SK-N-SH (cell line): ENCODE data around the gene SCN8A. TPM values are rescaled to one million over a fixed set of nuclear protein-coding genes. Genes with fewer than 3 reads are reported as not detected.
"Not testable (repeated sequence)": the region's sequence is repeated elsewhere in the genome, so short reads cannot be mapped to it uniquely, and the experiment has no call there.

Source experiments
- CTCF ChIA-PET: fragments of 300-600, 350-600 bp; formaldehyde crosslinking; extraction: SDS; loops from one replicate; lab custom pipeline; 2021; lab: Yijun Ruan, JAX
- POLR2A ChIA-PET: fragments of 350-600 bp; sonication (Branson Sonifier 250); formaldehyde crosslinking; extraction: SDS; loops from one replicate; lab custom pipeline; 2020; ENCODE audit warnings: antibody characterized with exemption, inconsistent platforms; lab: Yijun Ruan, JAX
- DNase-seq: peaks from one replicate; pipeline ENCODE4 v3.0.0; 2012
- H2AFZ ChIP-seq: fragments of 200-600 bp; sonication (generic); 2 replicates; pipeline ENCODE4 v1.8.1; 2016; ENCODE audit warnings: antibody characterized with exemption, mild to moderate bottlenecking, low read depth
- H3F3A ChIP-seq: fragments of 200-600 bp; sonication (generic); replicated peaks from 2 replicates; pipeline ENCODE3; 2016; ENCODE audit warnings: antibody characterized with exemption, mild to moderate bottlenecking; ENCODE audit not compliant: insufficient read depth
- H3K27ac ChIP-seq, 2 experiments: fragments of 200-500 bp in 1 of 2; fragments of 200-600 bp in 1 of 2; sonication (Bioruptor generic) in 1 of 2; sonication (generic), shearing (Covaris generic) in 1 of 2; 2 replicates each; pipeline versions ENCODE4 v1.5.1 to v1.6.1; 2014 to 2016; ENCODE audit warnings: low read depth in 2 of 2, inconsistent platforms in 1 of 2, low read length in 1 of 2, mild to moderate bottlenecking in 1 of 2, mixed read lengths in 1 of 2
- H3K27me3 ChIP-seq: fragments of 200-600 bp; sonication (generic), shearing (Covaris generic); 2 replicates; pipeline ENCODE4 v1.6.1; 2016; ENCODE audit warnings: mixed run types; ENCODE audit not compliant: insufficient read depth
- H3K36me3 ChIP-seq, 2 experiments: fragments of 200-500 bp in 1 of 2; fragments of 200-600 bp in 1 of 2; sonication (Bioruptor generic) in 1 of 2; sonication (generic) in 1 of 2; replicated peaks in 1 of 2; 2 replicates each; pipeline versions ENCODE3 to v1.5.1; 2014 to 2016; ENCODE audit warnings: low read length in 1 of 2, mild to moderate bottlenecking in 1 of 2; ENCODE audit not compliant: insufficient read depth in 2 of 2, control insufficient read depth in 1 of 2
- H3K4me1 ChIP-seq, 2 experiments: fragments of 200-500 bp in 1 of 2; fragments of 200-600 bp in 1 of 2; sonication (Bioruptor generic) in 1 of 2; sonication (generic), shearing (Covaris generic) in 1 of 2; 2 replicates each; pipeline versions ENCODE4 v1.5.1 to v1.6.1; 2014 to 2016; ENCODE audit warnings: low read depth in 1 of 2, low read length in 1 of 2, mixed run types in 1 of 2; ENCODE audit not compliant: insufficient read depth in 2 of 2, control insufficient read depth in 1 of 2
- H3K4me2 ChIP-seq: fragments of 200-600 bp; sonication (generic), shearing (Covaris generic); 2 replicates; pipeline ENCODE4 v1.6.1; 2017; ENCODE audit warnings: mixed run types
- H3K4me3 ChIP-seq, 2 experiments: fragments of 200-500 bp in 1 of 2; fragments of 200-600 bp in 1 of 2; sonication (Bioruptor generic) in 1 of 2; sonication (generic), shearing (Covaris generic) in 1 of 2; 2 replicates each; pipeline versions ENCODE4 v1.5.1 to v1.8.1; 2014 to 2016; ENCODE audit warnings: low read depth in 2 of 2, inconsistent platforms in 1 of 2, low read length in 1 of 2, mild to moderate bottlenecking in 1 of 2, mixed read lengths in 1 of 2, moderate library complexity in 1 of 2
- H3K79me2 ChIP-seq: fragments of 200-600 bp; sonication (generic); 2 replicates; pipeline ENCODE4 v1.8.1; 2017; ENCODE audit warnings: mild to moderate bottlenecking; ENCODE audit not compliant: insufficient read depth
- H3K9ac ChIP-seq: fragments of 200-600 bp; sonication (generic); 2 replicates; pipeline ENCODE4 v1.6.1; 2017; ENCODE audit warnings: mixed run types
- H3K9me2 ChIP-seq: fragments of 200-600 bp; sonication (generic); 2 replicates; pipeline ENCODE4 v1.6.1; 2017; ENCODE audit warnings: mixed run types
- H3K9me3 ChIP-seq: fragments of 200-600 bp; sonication (generic); 2 replicates; pipeline ENCODE4 v1.6.1; 2017; ENCODE audit warnings: mixed run types, mild to moderate bottlenecking, moderate library complexity
- H4K20me1 ChIP-seq: fragments of 200-600 bp; sonication (generic); 2 replicates; pipeline ENCODE4 v1.6.1; 2017; ENCODE audit warnings: mild to moderate bottlenecking, mixed run types; ENCODE audit not compliant: insufficient read depth
- CHD2 ChIP-seq: fragments of 150-350 bp; IDR thresholded peaks from 2 replicates; pipeline ENCODE4 v1.6.1; 2018; ENCODE audit warnings: low read length; ENCODE audit not compliant: partially characterized antibody
- ELF1 ChIP-seq: IDR thresholded peaks from 2 replicates; pipeline ENCODE4 v1.4.0; 2012
- EZH2phosphoT487 ChIP-seq: fragments of 200-600 bp; sonication (generic); IDR thresholded peaks from 2 replicates; pipeline ENCODE4 v1.6.1; 2017; ENCODE audit warnings: low read depth, mixed run types, mild to moderate bottlenecking, antibody characterized with exemption, moderate library complexity, borderline replicate concordance
- FOXJ3 ChIP-seq: sonication (generic); formaldehyde crosslinking; IDR thresholded peaks from 2 replicates; pipeline ENCODE4 v1.5.1; 2020; ENCODE audit warnings: mild to moderate bottlenecking, missing genetic modification reagents
- FOXM1 ChIP-seq: IDR thresholded peaks from 2 replicates; pipeline ENCODE4 v1.4.0; 2012; ENCODE audit warnings: low read depth, mild to moderate bottlenecking
- GATA2 ChIP-seq: sonication (generic); formaldehyde crosslinking; IDR thresholded peaks from 2 replicates; pipeline ENCODE4 v1.5.0; 2020; ENCODE audit warnings: mild to moderate bottlenecking, missing genetic modification reagents
- MEF2A ChIP-seq: IDR thresholded peaks from 2 replicates; pipeline ENCODE4 v1.4.0; 2012; ENCODE audit warnings: low read depth, borderline replicate concordance
- MXI1 ChIP-seq: IDR thresholded peaks from 2 replicates; pipeline ENCODE4 v1.6.1; 2012; ENCODE audit warnings: mild to moderate bottlenecking, low read depth, low read length, improper control_type of control experiment
- POLR2AphosphoS5 ChIP-seq: IDR thresholded peaks from 2 replicates; pipeline ENCODE4 v1.6.1; 2012; ENCODE audit warnings: low read depth, low read length
- RXRA ChIP-seq: IDR thresholded peaks from 2 replicates; pipeline ENCODE4 v1.4.0; 2012; ENCODE audit warnings: low read depth, mild to moderate bottlenecking, borderline replicate concordance
- SIN3A ChIP-seq: IDR thresholded peaks from 2 replicates; pipeline ENCODE4 v1.6.1; 2012; ENCODE audit warnings: low read depth, mild to moderate bottlenecking, low read length, moderate library complexity, borderline replicate concordance
- TAF1 ChIP-seq: IDR thresholded peaks from 2 replicates; pipeline ENCODE4 v1.6.1; 2012; ENCODE audit warnings: low read depth, mild to moderate bottlenecking, low read length, moderate library complexity, borderline replicate concordance
- TEAD4 ChIP-seq: IDR thresholded peaks from 2 replicates; pipeline ENCODE4 v1.4.0; 2012; ENCODE audit warnings: mild to moderate bottlenecking, borderline replicate concordance; ENCODE audit not compliant: insufficient read depth
- USF2 ChIP-seq: fragments of 150-350 bp; IDR thresholded peaks from 2 replicates; pipeline ENCODE4 v1.6.1; 2017; ENCODE audit warnings: antibody characterized with exemption, low read length, low read depth, borderline replicate concordance
- WGBS: methylation state at CpG from one replicate; pipeline ENCODE4 v1.1.6; 2017; ENCODE audit warnings: low lambda C conversion rate; 5-methylcytosine and 5-hydroxymethylcytosine counted together
- polyA plus RNA-seq, 3 experiments: library from polyadenylated mRNA; depleted of rRNA; stranded (reverse); fragments of >200 nt; gene quantifications; 2 replicates each; pipeline ENCODE4 v1.2.3, GENCODE V29; 2012
- TF ChIP-seq, protein P1 (sequence below): IDR thresholded peaks from 2 replicates; pipeline ENCODE4 v1.4.0; 2012; ENCODE audit warnings: low read depth, borderline replicate concordance
- TF ChIP-seq, protein P2 (sequence below): fragments of 150-350 bp; IDR thresholded peaks from 2 replicates; pipeline ENCODE4 v1.6.1; 2016; ENCODE audit warnings: mild to moderate bottlenecking, low read depth, low read length

Gene SCN8A
- polyA plus RNA-seq, 1 of the 3 experiments (the other 2 are of a cell fraction) = 7.1 TPM

DNA sequence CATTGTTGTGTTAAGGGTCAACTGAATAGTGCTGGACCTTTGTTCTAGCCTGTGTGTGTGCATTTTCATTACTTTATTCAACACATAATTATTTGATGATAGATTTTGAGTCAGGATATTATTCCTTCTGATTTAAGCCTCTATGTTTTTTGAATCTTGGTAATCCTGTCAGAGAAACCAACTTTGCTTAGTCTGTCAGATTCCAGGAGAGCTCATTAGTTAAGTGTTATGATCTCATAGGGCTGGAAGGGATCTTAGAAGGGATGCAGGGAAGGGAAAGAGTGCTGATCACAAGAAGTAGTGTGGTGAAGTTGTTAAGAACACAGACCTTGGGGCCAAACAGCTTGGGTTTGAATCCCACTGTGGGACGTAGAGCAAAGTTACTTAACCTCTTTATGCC is 52.9 kb downstream of the SCN8A start:
- DNase-seq = no peak
- WGBS = 80% methylated on average over 1 of the region's 1 CpG

DNA sequence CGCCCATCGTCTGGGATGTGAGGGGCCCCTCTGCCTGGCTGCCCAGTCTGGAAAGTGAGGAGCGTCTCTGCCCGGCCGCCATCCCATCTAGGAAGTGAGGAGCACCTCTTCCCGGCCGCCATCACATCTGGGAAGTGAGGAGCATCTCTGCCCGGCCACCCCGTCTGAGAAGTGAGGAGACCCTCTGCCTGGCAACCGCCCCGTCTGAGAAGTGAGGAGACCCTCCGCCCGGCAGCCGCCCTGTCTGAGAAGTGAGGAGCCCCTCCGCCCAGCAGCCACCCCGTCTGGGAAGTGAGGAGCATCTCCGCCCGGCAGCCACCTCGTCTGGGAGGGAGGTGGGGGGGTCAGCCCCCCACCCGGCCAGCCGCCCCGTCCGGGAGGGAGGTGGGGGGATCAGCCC is 53.7 kb downstream of the SCN8A start:
- CTCF ChIA-PET, H3K36me3 ChIP-seq, H2AFZ ChIP-seq, POLR2A ChIA-PET, H3K4me2 ChIP-seq, H4K20me1 ChIP-seq, H3K4me3 ChIP-seq, H3K27ac ChIP-seq, H3K4me1 ChIP-seq, H3K27me3 ChIP-seq, H3K9me2 ChIP-seq, H3F3A ChIP-seq, DNase-seq, H3K9ac ChIP-seq, H3K9me3 ChIP-seq: not testable (repeated sequence)
- no CpG with 5 or more reads among the region's 23 CpGs for WGBS
- peaks cover 30% of the 10 kb centered on the region for H3K79me2 ChIP-seq

More for the DNA sequence above, 52.9 kb downstream of the SCN8A start:
- H2AFZ ChIP-seq = no peak overlapping the region
- CTCF ChIA-PET = interaction anchor here (1.1 kb wide), 1 partner anchor 170 kb away, joined by 3 read pairs; no protein-coding TSS in a partner anchor
- H3K9me2 ChIP-seq = no peaks in the 10 kb centered on the region
- no peak overlapping the region for H3K9ac ChIP-seq
- H3K36me3 ChIP-seq = no peaks in the 10 kb centered on the region
- no peak overlapping the region for H3K4me3 ChIP-seq
- no peaks in the 10 kb centered on the region for H3K9me3 ChIP-seq
- H3K79me2 ChIP-seq = peaks cover 37% of the 10 kb centered on the region
- TF ChIP-seq MEF2A = no peak
- no peak for TF ChIP-seq EZH2phosphoT487
- H3K27ac ChIP-seq = no peak overlapping the region
- H3K27me3 ChIP-seq = no peaks in the 10 kb centered on the region
- no peaks in the 10 kb centered on the region; a peak in 1 of 4 replicates for H3K4me1 ChIP-seq
- no peaks in the 10 kb centered on the region for H3F3A ChIP-seq
- peaks cover 9% of the 10 kb centered on the region; the same call in 1 of the 2 replicates for H4K20me1 ChIP-seq
- no peak overlapping the region for H3K4me2 ChIP-seq
- POLR2A ChIA-PET = no interaction called here

DNA sequence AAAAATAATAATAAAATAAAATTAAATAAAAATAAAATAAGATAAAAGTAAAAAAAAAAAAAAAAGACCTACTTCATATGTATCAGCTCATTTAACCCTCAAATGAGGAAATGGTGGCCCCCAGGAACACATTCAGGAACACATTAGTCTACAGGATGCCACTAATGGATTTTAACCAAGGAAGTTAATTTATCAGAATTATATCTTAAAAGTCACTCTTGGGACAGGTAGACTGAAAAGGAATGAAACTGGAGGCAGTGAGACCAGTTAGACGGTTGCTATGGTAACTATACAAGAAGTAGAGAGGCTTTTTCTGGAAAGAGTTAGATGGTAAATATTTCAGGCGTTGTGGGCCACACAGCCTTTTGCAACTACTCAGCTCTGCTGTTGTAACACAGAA is 54.9 kb downstream of the SCN8A start:
- Histone ChIP-seq H2AFZ (no peak overlapping the region), H3K36me3 (no peaks in the 10 kb centered on the region), H3K4me2 (no peak overlapping the region), H3F3A (no peaks in the 10 kb centered on the region), H3K27ac (no peak overlapping the region), H3K4me3 (no peak overlapping the region), H3K9me3 (no peaks in the 10 kb centered on the region), H4K20me1 (peaks cover 9% of the 10 kb centered on the region; the same call in 1 of the 2 replicates), H3K79me2 (peaks cover 22% of the 10 kb centered on the region), H3K4me1 (no peaks in the 10 kb centered on the region; a peak in 1 of 4 replicates), H3K9me2 (no peaks in the 10 kb centered on the region), H3K9ac (no peak overlapping the region), H3K27me3 (no peaks in the 10 kb centered on the region)
- DNase-seq = no peak
- 97% methylated on average over 2 of the region's 2 CpGs for WGBS
- CTCF ChIA-PET = no interaction called here
- POLR2A ChIA-PET = no interaction called here
- no peak for TF ChIP-seq USF2
- no peak for TF ChIP-seq FOXJ3 (CRISPR knock-in tag)
- TF ChIP-seq POLR2AphosphoS5 = no peak
- TF ChIP-seq, protein P1, sequence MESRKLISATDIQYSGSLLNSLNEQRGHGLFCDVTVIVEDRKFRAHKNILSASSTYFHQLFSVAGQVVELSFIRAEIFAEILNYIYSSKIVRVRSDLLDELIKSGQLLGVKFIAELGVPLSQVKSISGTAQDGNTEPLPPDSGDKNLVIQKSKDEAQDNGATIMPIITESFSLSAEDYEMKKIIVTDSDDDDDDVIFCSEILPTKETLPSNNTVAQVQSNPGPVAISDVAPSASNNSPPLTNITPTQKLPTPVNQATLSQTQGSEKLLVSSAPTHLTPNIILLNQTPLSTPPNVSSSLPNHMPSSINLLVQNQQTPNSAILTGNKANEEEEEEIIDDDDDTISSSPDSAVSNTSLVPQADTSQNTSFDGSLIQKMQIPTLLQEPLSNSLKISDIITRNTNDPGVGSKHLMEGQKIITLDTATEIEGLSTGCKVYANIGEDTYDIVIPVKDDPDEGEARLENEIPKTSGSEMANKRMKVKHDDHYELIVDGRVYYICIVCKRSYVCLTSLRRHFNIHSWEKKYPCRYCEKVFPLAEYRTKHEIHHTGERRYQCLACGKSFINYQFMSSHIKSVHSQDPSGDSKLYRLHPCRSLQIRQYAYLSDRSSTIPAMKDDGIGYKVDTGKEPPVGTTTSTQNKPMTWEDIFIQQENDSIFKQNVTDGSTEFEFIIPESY = no peak
- TF ChIP-seq CHD2 = no peak
- no peak for TF ChIP-seq EZH2phosphoT487
- no peak for TF ChIP-seq SIN3A
- no peak for TF ChIP-seq RXRA
- TF ChIP-seq MXI1 = no peak
- no peak for TF ChIP-seq TAF1
- no peak for TF ChIP-seq GATA2
- no peak for TF ChIP-seq ELF1
- TF ChIP-seq, protein P2, sequence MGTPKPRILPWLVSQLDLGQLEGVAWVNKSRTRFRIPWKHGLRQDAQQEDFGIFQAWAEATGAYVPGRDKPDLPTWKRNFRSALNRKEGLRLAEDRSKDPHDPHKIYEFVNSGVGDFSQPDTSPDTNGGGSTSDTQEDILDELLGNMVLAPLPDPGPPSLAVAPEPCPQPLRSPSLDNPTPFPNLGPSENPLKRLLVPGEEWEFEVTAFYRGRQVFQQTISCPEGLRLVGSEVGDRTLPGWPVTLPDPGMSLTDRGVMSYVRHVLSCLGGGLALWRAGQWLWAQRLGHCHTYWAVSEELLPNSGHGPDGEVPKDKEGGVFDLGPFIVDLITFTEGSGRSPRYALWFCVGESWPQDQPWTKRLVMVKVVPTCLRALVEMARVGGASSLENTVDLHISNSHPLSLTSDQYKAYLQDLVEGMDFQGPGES = no peak
- TF ChIP-seq MEF2A = no peak
- no peak for TF ChIP-seq TEAD4
- no peak for TF ChIP-seq FOXM1
